Endothelial cell of umbilical vein (primary cell): ENCODE data around the gene DCLK1. TPM values are rescaled to one million over a fixed set of nuclear protein-coding genes. Genes with fewer than 3 reads are reported as not detected.

ENCODE experiments used
- BruUV-seq: library from RNA; stranded (reverse); fragments of 400-500 nt; replicated peaks from 2 replicates; lab custom pipeline; 2021; lab: Mats Ljungman, UMichigan
- CTCF ChIA-PET: fragments of 300-600, 350-600 bp; sonication (Branson Sonifier 250); formaldehyde crosslinking; loops from one replicate; lab custom pipeline; 2021; ENCODE audit warnings: antibody characterized with exemption, inconsistent platforms; lab: Charles Lee
- POLR2A ChIA-PET: fragments of 300-600, 350-600 bp; sonication (Branson Sonifier 250); formaldehyde crosslinking; loops from one replicate; lab custom pipeline; 2021; ENCODE audit warnings: antibody characterized with exemption, inconsistent platforms; lab: Charles Lee
- DNase-seq: peaks from one replicate; pipeline ENCODE4 v3.0.0-alpha.2; 2011; ENCODE audit warnings: low read depth, low spot score
- FAIRE-seq: peaks from 2 replicates; lab custom pipeline; 2011; peaks lifted over from hg19 to GRCh38; lab: Jason Lieb, UNC
- H2AFZ ChIP-seq: 2 replicates; pipeline ENCODE4 v1.6.0; 2012; ENCODE audit warnings: low read depth, low read length, control low read depth, inconsistent platforms
- H3K27ac ChIP-seq: 2 replicates; pipeline ENCODE4 v1.5.1; 2011; ENCODE audit warnings: low read depth, mild to moderate bottlenecking, control low read depth, low read length, moderate library complexity; ENCODE audit not compliant: insufficient read depth
- H3K27me3 ChIP-seq, 2 experiments: 2 replicates each; pipeline versions ENCODE4 v1.6.0 to v1.6.1; 2011; ENCODE audit warnings: low read length in 2 of 2, mixed read lengths in 1 of 2; ENCODE audit not compliant: control insufficient read depth in 2 of 2, insufficient read depth in 2 of 2
- H3K36me3 ChIP-seq, 2 experiments: 2 replicates in 1 of 2; 3 replicates in 1 of 2; pipeline ENCODE4 v1.5.1; 2011; ENCODE audit warnings: low read length in 2 of 2, mild to moderate bottlenecking in 1 of 2, moderate library complexity in 1 of 2; ENCODE audit not compliant: control insufficient read depth in 2 of 2, insufficient read depth in 2 of 2; ENCODE audit errors: extremely low read depth in 1 of 2
- H3K4me1 ChIP-seq: 3 replicates; pipeline ENCODE4 v1.5.1; 2011; ENCODE audit warnings: mild to moderate bottlenecking, low read length; ENCODE audit not compliant: control insufficient read depth, insufficient read depth; ENCODE audit errors: extremely low read depth
- H3K4me2 ChIP-seq: 2 replicates; pipeline ENCODE4 v1.6.1; 2011; ENCODE audit warnings: low read length, control low read depth, mixed read lengths; ENCODE audit not compliant: insufficient read depth
- H3K4me3 ChIP-seq, 3 experiments: fragments of 200-600 bp in 1 of 3; sonication (generic), shearing (Covaris generic) in 1 of 3; replicated peaks in 1 of 3; 2 replicates each; pipeline ENCODE4 v1.5.1; 2011 to 2016; ENCODE audit warnings: control low read depth in 3 of 3, low read length in 3 of 3, mild to moderate bottlenecking in 2 of 3, inconsistent platforms in 1 of 3, low read depth in 1 of 3, moderate library complexity in 1 of 3; ENCODE audit not compliant: insufficient read depth in 1 of 3
- H3K79me2 ChIP-seq: 2 replicates; pipeline ENCODE4 v1.6.0; 2012; ENCODE audit warnings: low read length, inconsistent platforms; ENCODE audit not compliant: control insufficient read depth, insufficient read depth
- H3K9ac ChIP-seq: replicated peaks from 2 replicates; pipeline ENCODE3; 2011; ENCODE audit warnings: low read length, control low read depth; ENCODE audit not compliant: insufficient read depth; ENCODE audit errors: extremely low read depth
- H3K9me1 ChIP-seq: replicated peaks from 3 replicates; pipeline ENCODE4 v1.6.0; 2011; ENCODE audit warnings: mild to moderate bottlenecking, low read length; ENCODE audit not compliant: control insufficient read depth, insufficient read depth; ENCODE audit errors: extremely low read depth
- H3K9me3 ChIP-seq: replicated peaks from 2 replicates; pipeline ENCODE4 v1.5.1; 2012; ENCODE audit warnings: low read length, inconsistent platforms; ENCODE audit not compliant: control insufficient read depth, insufficient read depth
- H4K20me1 ChIP-seq: replicated peaks from 2 replicates; pipeline ENCODE3; 2011; ENCODE audit warnings: mild to moderate bottlenecking, low read length; ENCODE audit not compliant: control insufficient read depth, insufficient read depth; ENCODE audit errors: extremely low read depth
- CTCF ChIP-seq, 2 donors: IDR thresholded peaks; 1 replicate in 1 of 2; 2 replicates in 1 of 2; pipeline ENCODE4 v1.5.1; 2011; ENCODE audit warnings: low read length in 2 of 2, mild to moderate bottlenecking in 2 of 2, moderate library complexity in 2 of 2, control low read depth in 1 of 2, inconsistent platforms in 1 of 2, low read depth in 1 of 2; ENCODE audit not compliant: insufficient read depth in 1 of 2; ENCODE audit errors: extremely low read depth in 1 of 2
- EZH2 ChIP-seq: IDR thresholded peaks from 2 replicates; pipeline ENCODE4 v1.6.1; 2012; ENCODE audit warnings: borderline replicate concordance, low read depth, mild to moderate bottlenecking, moderate library complexity, low read length, inconsistent platforms; ENCODE audit not compliant: severe bottlenecking
- FOS ChIP-seq: IDR thresholded peaks from 2 replicates; pipeline ENCODE4 v1.6.1; 2011; ENCODE audit warnings: mild to moderate bottlenecking, low read length, moderate library complexity, borderline replicate concordance; ENCODE audit not compliant: insufficient read depth
- GATA2 ChIP-seq: IDR thresholded peaks from 2 replicates; pipeline ENCODE4 v1.7.0; 2011; ENCODE audit warnings: low read depth, mild to moderate bottlenecking, moderate library complexity, mixed read lengths, low read length; ENCODE audit not compliant: insufficient read length, insufficient read depth
- JUN ChIP-seq: IDR thresholded peaks from 2 replicates; pipeline ENCODE4 v1.6.1; 2011; ENCODE audit warnings: borderline replicate concordance, low read depth; ENCODE audit not compliant: insufficient read length, insufficient read depth
- MAX ChIP-seq: IDR thresholded peaks from 2 replicates; pipeline ENCODE4 v1.6.1; 2011; ENCODE audit not compliant: insufficient read depth, insufficient read length
- MYC ChIP-seq: IDR thresholded peaks from one replicate; pipeline ENCODE4 v1.6.1; 2011; ENCODE audit warnings: mild to moderate bottlenecking, low read depth, low read length
- POLR2A ChIP-seq: IDR thresholded peaks from 2 replicates; pipeline ENCODE4 v1.6.1; 2012; ENCODE audit warnings: low read depth, mild to moderate bottlenecking, control low read depth, low read length
- POLR2AphosphoS5 ChIP-seq: IDR thresholded peaks from 2 replicates; pipeline ENCODE4 v1.6.1; 2012; ENCODE audit warnings: low read depth, mild to moderate bottlenecking, control low read depth, low read length, moderate library complexity; ENCODE audit not compliant: insufficient read depth
- dilution Hi-C: fragments of 300-500 bp; cut with MboI; formaldehyde crosslinking; loops from one replicate; pipeline ENCODE4 v1.15.0; 2019; ENCODE audit warnings: low sequenced_read_pairs; ENCODE audit not compliant: extremely low pct_ligation_motif_present
- intact Hi-C: fragments of 100-400 bp; cut with micrococcal nuclease; formaldehyde crosslinking; loops from one replicate; pipeline ENCODE4 v1.10.0; 2022
- polyA plus RNA-seq, 4 experiments: library from polyadenylated mRNA; depleted of rRNA in 3 of 4; stranded (reverse) in 3 of 4; unstranded in 1 of 4; fragments of >200 nt; gene quantifications; 2 replicates each; pipeline versions ENCODE4 v1.2.1 to v1.2.3, GENCODE V29; 2011 to 2012; ENCODE audit warnings: missing spikeins in 1 of 4
- total RNA-seq: library from RNA; stranded (reverse); gene quantifications from 2 replicates; pipeline ENCODE4 v1.2.3, GENCODE V29; 2021

Gene DCLK1
- total and polyA plus RNA-seq, 2 donors (not counting 3 experiments of a cell fraction or from before 2014, with no cell fraction given), result 0.28 to 3.9 TPM

GRCh38 chr13:36148446-36148845, 17.3 kb upstream of the DCLK1 start:
- Histone ChIP-seq H3K4me1 (peaks cover 5% of the 10 kb centered on the region), H3K9me1 (no peaks in the 10 kb centered on the region), H3K36me3 (no peaks in the 10 kb centered on the region), H3K27ac (no peak overlapping the region), H3K79me2 (no peaks in the 10 kb centered on the region), H3K27me3 (peaks cover 0 to 2% of the 10 kb centered on the region in 2 experiments), H3K4me3 (no peak overlapping the region), H2AFZ (no peak overlapping the region), H3K4me2 (no peak overlapping the region), H4K20me1 (no peaks in the 10 kb centered on the region), H3K9ac (no peak overlapping the region), H3K9me3 (no peaks in the 10 kb centered on the region)
- TF ChIP-seq EZH2 (no peak), GATA2 (no peak), MYC (no peak), POLR2AphosphoS5 (no peak), FOS (no peak), CTCF (IDR thresholded peaks at IDR 0.05; ENCODE audit: extremely low read depth in 1 of 2, insufficient read depth in 1 of 2, low read depth in 1 of 2, low read length in 2 of 2) (no peak), POLR2A (no peak), MAX (no peak), JUN (no peak)
- FAIRE-seq (no peak), DNase-seq (no peak)
- intact Hi-C loops, result loop anchor here (5.0 kb wide), 1 partner anchor 199 kb away; the partner anchor contains the start of gene SPART
- BruUV-seq, result no TSS peak
- POLR2A ChIA-PET, result no interaction called here
- CTCF ChIA-PET, result interaction anchor here (1.6 kb wide), 1 partner anchor 16 kb away, joined by 4 read pairs; no protein-coding TSS in a partner anchor
- dilution Hi-C loops, result no loop called here
